Stimulated activated naive CD8-positive, alpha-beta T cell treated with anti-CD3 and anti-CD28 coated beads, Interleukin-15, Interleukin-2, amounts not matched to agents 100 ng/mL and 50 ng/mL, for 24 hours (primary cell): ENCODE data around the gene FMR1.

Experiments used
- H3K27ac Mint-ChIP-seq: one replicate; pipeline ENCODE4 v1.8.0; 2021; ENCODE audit warnings: mild to moderate bottlenecking, mixed read lengths
- H3K27me3 Mint-ChIP-seq: one replicate; pipeline ENCODE4 v1.8.0; 2021; ENCODE audit warnings: mixed read lengths
- H3K36me3 Mint-ChIP-seq: one replicate; pipeline ENCODE4 v1.8.0; 2021; ENCODE audit warnings: low read depth, mixed read lengths
- H3K4me1 Mint-ChIP-seq: one replicate; pipeline ENCODE4 v1.8.0; 2021; ENCODE audit warnings: low read depth, mixed read lengths
- H3K4me3 Mint-ChIP-seq: one replicate; pipeline ENCODE4 v1.8.0; 2021; ENCODE audit warnings: mild to moderate bottlenecking, mixed read lengths
- H3K9me3 Mint-ChIP-seq: one replicate; pipeline ENCODE4 v1.8.0; 2021; ENCODE audit warnings: mixed read lengths

FMR1 gene

DNA sequence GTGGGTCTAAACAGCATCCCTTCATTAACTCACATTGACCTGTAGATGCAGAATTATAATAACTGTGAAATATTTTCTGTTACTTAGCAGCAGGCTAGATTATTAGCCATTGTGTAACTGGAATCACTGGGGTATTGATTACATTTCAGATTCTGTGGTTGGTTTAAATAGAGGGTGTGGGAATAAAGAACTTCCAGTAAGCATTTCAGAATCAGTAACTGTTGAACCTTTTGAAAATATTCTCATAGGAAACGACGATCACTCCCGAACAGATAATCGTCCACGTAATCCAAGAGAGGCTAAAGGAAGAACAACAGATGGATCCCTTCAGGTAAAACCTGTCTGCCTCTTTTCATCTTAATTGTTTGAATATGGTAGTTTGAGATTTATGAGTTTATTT, 33.6 kb downstream of the FMR1 start:
- no peak overlapping the region for H3K27ac Mint-ChIP-seq
- H3K9me3 Mint-ChIP-seq = no peaks in the 10 kb centered on the region
- H3K36me3 Mint-ChIP-seq = peaks cover 47% of the 10 kb centered on the region
- H3K4me1 Mint-ChIP-seq = no peaks in the 10 kb centered on the region
- H3K27me3 Mint-ChIP-seq = no peaks in the 10 kb centered on the region
- H3K4me3 Mint-ChIP-seq = no peak overlapping the region

DNA sequence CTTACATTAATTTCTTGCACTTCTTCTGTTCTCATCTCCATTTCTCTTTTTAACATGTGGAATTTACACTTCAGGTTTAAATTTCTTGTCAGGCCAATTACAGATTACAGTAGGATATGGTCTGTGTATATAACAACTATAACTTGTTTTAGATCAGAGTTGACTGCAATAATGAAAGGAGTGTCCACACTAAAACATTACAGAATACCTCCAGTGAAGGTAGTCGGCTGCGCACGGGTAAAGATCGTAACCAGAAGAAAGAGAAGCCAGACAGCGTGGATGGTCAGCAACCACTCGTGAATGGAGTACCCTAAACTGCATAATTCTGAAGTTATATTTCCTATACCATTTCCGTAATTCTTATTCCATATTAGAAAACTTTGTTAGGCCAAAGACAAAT, 36.8 kb downstream of the FMR1 start:
- no peak overlapping the region for H3K4me3 Mint-ChIP-seq
- no peaks in the 10 kb centered on the region for H3K9me3 Mint-ChIP-seq
- no peak overlapping the region for H3K27ac Mint-ChIP-seq
- no peaks in the 10 kb centered on the region for H3K27me3 Mint-ChIP-seq
- H3K4me1 Mint-ChIP-seq = no peaks in the 10 kb centered on the region
- H3K36me3 Mint-ChIP-seq = peaks cover 31% of the 10 kb centered on the region

DNA sequence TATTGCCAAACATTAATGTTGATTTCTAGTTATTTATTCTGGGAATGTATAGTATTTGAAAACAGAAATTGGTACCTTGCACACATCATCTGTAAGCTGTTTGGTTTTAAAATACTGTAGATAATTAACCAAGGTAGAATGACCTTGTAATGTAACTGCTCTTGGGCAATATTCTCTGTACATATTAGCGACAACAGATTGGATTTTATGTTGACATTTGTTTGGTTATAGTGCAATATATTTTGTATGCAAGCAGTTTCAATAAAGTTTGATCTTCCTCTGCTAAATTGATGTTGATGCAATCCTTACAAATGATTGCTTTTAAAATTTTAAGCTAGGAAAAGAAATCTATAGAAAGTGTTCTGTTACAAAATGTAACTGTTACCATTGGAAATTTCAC, 38.6 kb downstream of the FMR1 start:
- no peaks in the 10 kb centered on the region for H3K9me3 Mint-ChIP-seq
- H3K4me3 Mint-ChIP-seq = no peak overlapping the region
- no peak overlapping the region for H3K27ac Mint-ChIP-seq
- H3K4me1 Mint-ChIP-seq = no peaks in the 10 kb centered on the region
- H3K27me3 Mint-ChIP-seq = no peaks in the 10 kb centered on the region
- H3K36me3 Mint-ChIP-seq = peaks cover 28% of the 10 kb centered on the region

DNA sequence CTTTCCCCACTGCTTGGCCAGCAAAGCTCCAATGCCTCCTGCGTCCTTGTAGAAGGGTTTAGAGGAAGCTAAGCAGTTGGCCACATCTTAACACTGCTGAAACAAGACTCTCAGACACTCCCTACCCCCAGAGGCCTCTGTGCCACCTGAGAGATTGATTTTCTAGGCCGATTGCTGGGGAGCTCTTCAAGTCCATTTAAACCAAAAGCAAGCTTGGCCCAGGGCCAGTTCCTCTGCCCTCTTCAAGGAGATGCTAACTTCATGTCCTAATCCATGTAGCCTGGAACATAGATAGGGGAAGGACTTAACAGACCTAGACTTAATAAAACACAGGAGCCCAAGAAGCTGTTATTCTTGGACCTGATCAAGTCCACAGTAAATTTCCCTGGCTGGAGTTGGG, 42.3 kb downstream of the FMR1 start:
- Mint-ChIP-seq H3K27ac (no peak overlapping the region), H3K36me3 (peaks cover 16% of the 10 kb centered on the region), H3K4me1 (no peaks in the 10 kb centered on the region), H3K27me3 (no peaks in the 10 kb centered on the region), H3K4me3 (no peak overlapping the region), H3K9me3 (no peaks in the 10 kb centered on the region)

DNA sequence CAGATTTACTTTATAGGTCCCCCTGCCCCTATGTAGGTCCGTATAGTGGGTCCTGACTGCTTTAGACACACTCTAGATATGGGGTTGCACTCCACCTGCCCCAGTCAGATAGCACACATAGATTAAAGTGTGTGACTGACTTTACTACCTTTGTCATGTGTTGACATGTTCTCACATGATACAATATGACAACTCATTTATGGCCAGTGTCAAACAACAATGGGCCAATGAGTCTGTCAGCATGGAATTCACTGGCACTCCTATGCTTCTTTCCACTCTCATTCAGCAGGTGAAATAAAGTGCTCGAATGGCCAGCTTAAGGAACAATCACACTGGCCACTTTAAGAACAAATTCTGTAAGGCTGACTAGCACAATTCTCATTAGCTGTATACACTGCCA, 45.6 kb downstream of the FMR1 start:
- Mint-ChIP-seq H3K27me3 (peaks cover 3% of the 10 kb centered on the region), H3K4me1 (no peaks in the 10 kb centered on the region), H3K9me3 (peaks cover 3% of the 10 kb centered on the region), H3K4me3 (no peak overlapping the region), H3K36me3 (no peaks in the 10 kb centered on the region), H3K27ac (no peak overlapping the region)

DNA sequence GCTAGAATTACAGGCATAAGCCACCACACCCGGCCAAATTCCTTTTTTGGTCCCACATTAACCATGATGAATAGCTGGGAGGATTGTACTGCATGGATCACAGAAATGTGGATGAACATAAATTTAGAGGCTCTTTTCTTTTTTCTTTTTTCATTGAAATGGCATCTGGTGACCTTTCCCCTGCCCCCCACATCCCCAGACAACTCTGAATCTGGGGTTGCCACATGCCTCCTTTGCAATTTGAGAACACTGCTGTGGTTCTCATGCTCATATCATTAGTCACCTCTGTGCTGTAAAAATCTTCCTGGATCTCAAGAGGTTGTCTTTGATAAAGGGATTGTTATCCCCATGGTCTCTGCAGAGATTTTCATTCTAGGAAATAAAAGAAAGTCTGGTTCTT, 46.6 kb downstream of the FMR1 start:
- H3K27ac Mint-ChIP-seq = no peak overlapping the region
- peaks cover 5% of the 10 kb centered on the region for H3K27me3 Mint-ChIP-seq
- no peaks in the 10 kb centered on the region for H3K4me1 Mint-ChIP-seq
- H3K9me3 Mint-ChIP-seq = peaks cover 3% of the 10 kb centered on the region
- no peaks in the 10 kb centered on the region for H3K36me3 Mint-ChIP-seq
- no peak overlapping the region for H3K4me3 Mint-ChIP-seq

DNA sequence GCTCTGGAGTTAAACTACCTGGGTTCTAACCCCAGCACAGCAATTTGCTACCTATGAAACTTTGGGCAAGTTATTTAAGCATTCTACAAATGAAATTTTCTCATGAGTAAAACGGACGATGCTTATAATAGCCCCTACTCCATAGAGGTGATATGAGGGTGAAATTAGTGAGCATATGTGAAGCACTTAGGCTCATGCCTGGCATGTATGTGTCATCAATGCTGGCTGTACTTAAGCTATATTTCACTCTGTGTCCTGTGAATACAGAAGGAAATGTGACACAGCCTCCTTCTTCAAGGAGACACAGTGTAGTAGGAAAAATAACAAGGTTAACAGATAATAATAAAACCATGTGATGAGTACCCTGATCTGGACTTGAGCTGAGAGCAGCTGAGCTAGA, 49.0 kb downstream of the FMR1 start:
- Mint-ChIP-seq H3K36me3 (no peaks in the 10 kb centered on the region), H3K4me1 (no peaks in the 10 kb centered on the region), H3K4me3 (no peak overlapping the region), H3K9me3 (peaks cover 7% of the 10 kb centered on the region), H3K27ac (no peak overlapping the region), H3K27me3 (peaks cover 10% of the 10 kb centered on the region)

DNA sequence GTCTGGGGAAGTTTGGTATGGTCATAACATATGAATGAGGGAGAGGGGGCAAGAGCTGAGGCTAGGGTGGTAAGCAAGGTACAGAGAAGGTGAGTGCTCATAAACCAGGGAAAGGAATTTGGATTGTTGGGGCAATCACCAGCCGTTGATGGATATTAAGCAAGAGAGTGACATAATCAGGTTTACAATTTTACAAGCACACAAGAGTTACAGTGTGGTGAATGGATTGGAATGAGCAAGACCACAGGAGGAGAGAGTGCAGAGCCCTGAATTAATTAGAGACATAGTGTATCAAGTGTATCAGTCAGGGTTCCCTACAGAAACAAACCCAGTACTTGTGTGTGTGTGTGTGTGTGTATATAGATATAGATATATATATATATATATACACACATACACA, 50.8 kb downstream of the FMR1 start:
- Mint-ChIP-seq H3K36me3 (no peaks in the 10 kb centered on the region), H3K9me3 (peaks cover 7% of the 10 kb centered on the region), H3K27ac (no peak overlapping the region), H3K4me1 (no peaks in the 10 kb centered on the region), H3K27me3 (peaks cover 10% of the 10 kb centered on the region), H3K4me3 (no peak overlapping the region)

DNA sequence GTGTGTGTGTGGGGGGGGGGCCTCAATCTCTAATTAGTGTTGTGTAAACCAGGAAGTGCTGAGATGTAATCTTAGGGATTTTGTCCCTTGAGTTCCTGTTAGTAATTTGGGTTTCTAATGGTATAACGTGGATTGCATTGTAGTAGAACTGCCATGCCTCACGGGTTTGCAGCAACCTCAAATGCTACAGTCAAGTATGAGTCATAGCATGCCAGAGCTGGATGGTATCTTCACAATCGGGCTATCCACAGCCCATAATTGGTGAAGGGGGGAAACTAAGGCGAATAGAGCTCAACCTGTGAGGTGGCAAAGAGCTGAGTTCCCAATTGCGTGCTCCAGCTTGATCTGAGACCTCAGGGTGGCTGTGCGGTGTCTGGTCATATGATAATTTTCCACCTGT, 67.2 kb downstream of the FMR1 start:
- no peaks in the 10 kb centered on the region for H3K9me3 Mint-ChIP-seq
- no peaks in the 10 kb centered on the region for H3K36me3 Mint-ChIP-seq
- no peak overlapping the region for H3K27ac Mint-ChIP-seq
- no peaks in the 10 kb centered on the region for H3K4me1 Mint-ChIP-seq
- no peaks in the 10 kb centered on the region for H3K27me3 Mint-ChIP-seq
- H3K4me3 Mint-ChIP-seq = no peak overlapping the region

DNA sequence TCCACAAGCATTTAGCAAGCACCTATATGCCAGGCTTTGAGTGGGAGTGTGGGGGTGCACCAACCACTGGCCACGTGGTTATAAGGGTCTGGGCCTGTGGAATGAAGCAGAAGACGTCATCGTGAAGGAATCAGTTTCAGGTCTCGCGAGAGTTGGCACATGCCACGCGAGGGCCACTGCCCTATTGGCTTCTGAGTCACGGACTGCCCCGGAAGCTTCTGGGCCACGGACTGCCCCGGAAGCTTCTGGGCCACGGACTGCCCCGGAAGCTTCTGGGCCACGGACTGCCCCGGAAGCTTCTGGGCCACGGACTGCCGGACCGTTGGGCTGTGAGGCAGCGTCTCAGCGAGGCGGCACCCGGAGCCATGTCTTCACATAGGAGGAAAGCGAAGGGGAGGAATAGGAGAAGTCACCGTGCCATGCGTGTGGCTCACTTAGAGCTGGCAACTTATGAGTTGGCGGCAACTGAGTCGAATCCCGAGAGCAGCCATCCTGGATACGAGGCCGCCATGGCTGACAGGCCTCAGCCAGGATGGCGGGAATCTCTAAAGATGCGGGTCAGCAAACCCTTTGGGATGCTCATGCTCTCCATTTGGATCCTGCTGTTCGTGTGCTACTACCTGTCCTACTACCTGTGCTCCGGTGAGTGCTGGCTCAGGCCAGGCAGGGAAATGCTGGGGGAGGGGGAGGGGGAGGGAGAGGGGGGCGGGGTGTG, 69.5 kb downstream of the FMR1 start, which contains the start of gene FMR1NB:
TSS of gene FMR1NB (plus strand) at position 300 of the 715 bp plus-strand sequence. CDS start at position 366, 66 bp downstream.
- no peaks in the 10 kb centered on the region for H3K36me3 Mint-ChIP-seq
- no peak within 1 kb of the TSS for H3K4me3 Mint-ChIP-seq
- H3K4me1 Mint-ChIP-seq = no peaks in the 10 kb centered on the region
- H3K9me3 Mint-ChIP-seq = no peaks in the 10 kb centered on the region
- no peaks in the 10 kb centered on the region for H3K27me3 Mint-ChIP-seq
- H3K27ac Mint-ChIP-seq = no peak within 1 kb of the TSS
